ENCODE results near the gene RPN2. TPM values are rescaled to one million over a fixed set of nuclear protein-coding genes. Genes with fewer than 3 reads are reported as not detected.

RPN2 gene
- total and polyA plus RNA-seq, 2 donors (not counting 3 experiments of a cell fraction or from before 2014, with no cell fraction given) = 283 to 530 TPM

GRCh38 chr20:37200376-37200775 lies 21.2 kb downstream of the RPN2 start:
- Histone ChIP-seq H3K9me3 (replicated peaks; ENCODE audit: control insufficient read depth, insufficient read depth, low read length) (no peaks in the 10 kb centered on the region), H3K9me1 (replicated peaks; ENCODE audit: control insufficient read depth, extremely low read depth, insufficient read depth, low read length) (no peaks in the 10 kb centered on the region), H3K4me1 (ENCODE audit: control insufficient read depth, extremely low read depth, insufficient read depth, low read length) (no peaks in the 10 kb centered on the region), H2AFZ (ENCODE audit: low read depth, low read length) (no peak overlapping the region), H3K27ac (ENCODE audit: insufficient read depth, low read depth, low read length) (no peak overlapping the region), H3K4me2 (ENCODE audit: insufficient read depth, low read length) (no peak overlapping the region), H3K79me2 (ENCODE audit: control insufficient read depth, insufficient read depth, low read length) (peaks cover 59% of the 10 kb centered on the region), H4K20me1 (replicated peaks; ENCODE audit: control insufficient read depth, extremely low read depth, insufficient read depth, low read length) (peaks cover 2% of the 10 kb centered on the region), H3K9ac (replicated peaks; ENCODE audit: extremely low read depth, insufficient read depth, low read length) (no peak overlapping the region), H3K4me3 (replicated peaks in 1 of 3; ENCODE audit: insufficient read depth in 1 of 3, low read depth in 1 of 3, low read length in 3 of 3) (no peak overlapping the region), H3K36me3 (ENCODE audit: control insufficient read depth in 2 of 2, extremely low read depth in 1 of 2, insufficient read depth in 2 of 2, low read length in 2 of 2) (peaks cover 38 to 46% of the 10 kb centered on the region in 2 experiments), H3K27me3 (ENCODE audit: control insufficient read depth in 2 of 2, insufficient read depth in 2 of 2, low read length in 2 of 2) (no peaks in the 10 kb centered on the region)
- ChIA-PET POLR2A (interaction anchor here (0.7 kb wide), 1 partner anchor 15 kb away, joined by 6 read pairs; no protein-coding TSS in a partner anchor), CTCF (interaction anchor here (1.4 to 2.2 kb wide), 2 partner anchors 9 to 335 kb away, joined by 5 to 14 read pairs; no protein-coding TSS in a partner anchor)
- dilution Hi-C loops (cut with MboI; ENCODE audit: extremely low pct_ligation_motif_present, low sequenced_read_pairs) (no loop called here), intact Hi-C loops (cut with micrococcal nuclease) (no loop called here)
- no TSS peak for BruUV-seq (replicated peaks)
- DNase-seq (ENCODE audit: low read depth, low spot score) (no peak), FAIRE-seq (no peak)
- no peak for TF ChIP-seq JUN (IDR thresholded peaks at IDR 0.05; ENCODE audit: borderline replicate concordance, insufficient read depth, insufficient read length, low read depth)
- no peak for TF ChIP-seq POLR2AphosphoS5 (IDR thresholded peaks at IDR 0.05; ENCODE audit: insufficient read depth, low read depth, low read length)
- no peak for TF ChIP-seq MYC (IDR thresholded peaks at IDR 0.05; ENCODE audit: low read depth, low read length)
- TF ChIP-seq CTCF (IDR thresholded peaks at IDR 0.05; ENCODE audit: extremely low read depth in 1 of 2, insufficient read depth in 1 of 2, low read depth in 1 of 2, low read length in 2 of 2) = no peak
- TF ChIP-seq MAX (IDR thresholded peaks at IDR 0.05; ENCODE audit: insufficient read depth, insufficient read length) = no peak
- no peak for TF ChIP-seq GATA2 (IDR thresholded peaks at IDR 0.05; ENCODE audit: insufficient read depth, insufficient read length, low read depth, low read length)
- TF ChIP-seq POLR2A (IDR thresholded peaks at IDR 0.05; ENCODE audit: low read depth, low read length) = no peak
